HEK293 (cell line): ENCODE measurements around the gene DLG2.

Source experiments
- CTCF ChIA-PET: fragments of 350-600 bp; formaldehyde crosslinking; extraction: SDS; loops from one replicate; lab custom pipeline; 2021; ENCODE audit warnings: antibody characterized with exemption; lab: Yijun Ruan, JAX
- POLR2A ChIA-PET: fragments of 300-600 bp; formaldehyde crosslinking; extraction: SDS; loops from one replicate; lab custom pipeline; 2020; ENCODE audit warnings: antibody characterized with exemption, inconsistent platforms; lab: Yijun Ruan, JAX
- H3K27ac ChIP-seq: fragments of 200-500 bp; sonication (Bioruptor generic); 2 replicates; pipeline ENCODE4 v1.5.1; 2014; ENCODE audit warnings: low read depth, low read length, control low read depth, inconsistent platforms; ENCODE audit errors: extremely low read depth
- H3K36me3 ChIP-seq, 2 experiments: fragments of 200-500 bp in 1 of 2; sonication (Bioruptor generic) in 1 of 2; 1 replicate in 1 of 2; 2 replicates in 1 of 2; pipeline ENCODE4 v1.5.1; 2014 to 2017; ENCODE audit warnings: inconsistent platforms in 2 of 2, low read length in 2 of 2; ENCODE audit not compliant: control insufficient read depth in 2 of 2, insufficient read depth in 1 of 2
- H3K4me1 ChIP-seq: fragments of 200-500 bp; sonication (Bioruptor generic); 2 replicates; pipeline ENCODE4 v1.5.1; 2014; ENCODE audit warnings: mild to moderate bottlenecking, low read length, inconsistent platforms; ENCODE audit not compliant: control insufficient read depth, insufficient read depth
- H3K4me3 ChIP-seq: 2 replicates; pipeline ENCODE4 v1.5.1; 2011; ENCODE audit warnings: low read depth, mild to moderate bottlenecking, control low read depth, low read length, moderate library complexity
- H3K9me3 ChIP-seq: fragments of 200-500 bp; sonication (Bioruptor generic); 2 replicates; pipeline ENCODE4 v1.5.1; 2014; ENCODE audit warnings: low read depth, low read length, inconsistent platforms; ENCODE audit not compliant: control insufficient read depth, insufficient read depth
- GLI4 ChIP-seq: fragments of 450-650 bp; formaldehyde crosslinking; IDR thresholded peaks from 2 replicates; pipeline ENCODE4 v1.5.1; 2016; ENCODE audit warnings: missing biosample characterization, missing genetic modification characterization
- PRDM1 ChIP-seq: fragments of 450-650 bp; formaldehyde crosslinking; IDR thresholded peaks from 2 replicates; pipeline ENCODE4; 2016; ENCODE audit warnings: missing biosample characterization, missing genetic modification characterization
- RBAK ChIP-seq: fragments of 450-650 bp; formaldehyde crosslinking; IDR thresholded peaks from 2 replicates; pipeline ENCODE4 v1.5.1; 2016; ENCODE audit warnings: missing biosample characterization, missing genetic modification characterization
- WT1 ChIP-seq: fragments of 450-650 bp; formaldehyde crosslinking; IDR thresholded peaks from 2 replicates; pipeline ENCODE4 v1.5.1; 2016; ENCODE audit warnings: missing biosample characterization, missing genetic modification characterization
- ZBTB48 ChIP-seq: fragments of 450-650 bp; formaldehyde crosslinking; IDR thresholded peaks from 2 replicates; pipeline ENCODE4 v1.5.1; 2016; ENCODE audit warnings: missing biosample characterization, missing genetic modification characterization
- ZBTB8A ChIP-seq: fragments of 450-650 bp; formaldehyde crosslinking; IDR thresholded peaks from 2 replicates; pipeline ENCODE4 v1.5.1; 2016; ENCODE audit warnings: missing biosample characterization, missing genetic modification characterization
- ZFHX2 ChIP-seq: fragments of 450-650 bp; formaldehyde crosslinking; conservative IDR thresholded peaks from 2 replicates; pipeline ENCODE4 v1.5.1; 2016; ENCODE audit warnings: missing biosample characterization, missing genetic modification characterization
- ZFP41 ChIP-seq: fragments of 450-650 bp; formaldehyde crosslinking; IDR thresholded peaks from 2 replicates; pipeline ENCODE4 v1.5.1; 2016; ENCODE audit warnings: missing biosample characterization, missing genetic modification characterization, borderline replicate concordance
- ZNF140 ChIP-seq: fragments of 450-650 bp; formaldehyde crosslinking; IDR thresholded peaks from 2 replicates; pipeline ENCODE4 v1.5.1; 2016; ENCODE audit warnings: missing biosample characterization, missing genetic modification characterization
- ZNF157 ChIP-seq: fragments of 450-650 bp; formaldehyde crosslinking; IDR thresholded peaks from 2 replicates; pipeline ENCODE4 v1.5.1; 2016; ENCODE audit warnings: missing biosample characterization, missing genetic modification characterization
- ZNF223 ChIP-seq: fragments of 450-650 bp; formaldehyde crosslinking; IDR thresholded peaks from 2 replicates; pipeline ENCODE4 v1.5.1; 2016; ENCODE audit warnings: missing biosample characterization, missing genetic modification characterization
- ZNF335 ChIP-seq: fragments of 450-650 bp; formaldehyde crosslinking; conservative IDR thresholded peaks from 2 replicates; pipeline ENCODE4 v1.5.1; 2016; ENCODE audit warnings: missing biosample characterization, missing genetic modification characterization
- ZNF473 ChIP-seq: fragments of 450-650 bp; formaldehyde crosslinking; IDR thresholded peaks from 2 replicates; pipeline ENCODE4 v1.5.1; 2017; ENCODE audit warnings: missing biosample characterization, missing genetic modification characterization
- ZNF530 ChIP-seq: fragments of 450-650 bp; formaldehyde crosslinking; IDR thresholded peaks from 2 replicates; pipeline ENCODE4 v1.5.1; 2016; ENCODE audit warnings: low read depth, missing biosample characterization, missing genetic modification characterization
- ZNF707 ChIP-seq: fragments of 450-650 bp; formaldehyde crosslinking; IDR thresholded peaks from 2 replicates; pipeline ENCODE4 v1.5.1; 2016; ENCODE audit warnings: missing biosample characterization, missing genetic modification characterization
- ZNF747 ChIP-seq: fragments of 450-650 bp; formaldehyde crosslinking; IDR thresholded peaks from 2 replicates; pipeline ENCODE4 v1.5.1; 2016; ENCODE audit warnings: missing biosample characterization, missing genetic modification characterization
- ZNF76 ChIP-seq: fragments of 450-650 bp; formaldehyde crosslinking; IDR thresholded peaks from 2 replicates; pipeline ENCODE4; 2016; ENCODE audit warnings: low read depth, missing biosample characterization, missing genetic modification characterization, borderline replicate concordance
- ZNF830 ChIP-seq: fragments of 450-650 bp; IDR thresholded peaks from 2 replicates; pipeline ENCODE4 v1.5.0; 2018; ENCODE audit warnings: missing biosample characterization, missing genetic modification characterization, low read depth, mild to moderate bottlenecking, moderate library complexity
- ZSCAN30 ChIP-seq: fragments of 450-650 bp; IDR thresholded peaks from 2 replicates; pipeline ENCODE4 v1.5.1; 2018; ENCODE audit warnings: missing biosample characterization, mild to moderate bottlenecking, missing genetic modification characterization, moderate library complexity
- TF ChIP-seq, protein P1 (sequence below): fragments of 450-650 bp; formaldehyde crosslinking; IDR thresholded peaks from 2 replicates; pipeline ENCODE4 v1.5.1; 2017; ENCODE audit warnings: missing biosample characterization, missing genetic modification characterization
- TF ChIP-seq, protein P2 (sequence below): fragments of 450-650 bp; formaldehyde crosslinking; IDR thresholded peaks from 2 replicates; pipeline ENCODE4 v1.5.1; 2016; ENCODE audit warnings: missing biosample characterization, missing genetic modification characterization

The DLG2 gene

DNA sequence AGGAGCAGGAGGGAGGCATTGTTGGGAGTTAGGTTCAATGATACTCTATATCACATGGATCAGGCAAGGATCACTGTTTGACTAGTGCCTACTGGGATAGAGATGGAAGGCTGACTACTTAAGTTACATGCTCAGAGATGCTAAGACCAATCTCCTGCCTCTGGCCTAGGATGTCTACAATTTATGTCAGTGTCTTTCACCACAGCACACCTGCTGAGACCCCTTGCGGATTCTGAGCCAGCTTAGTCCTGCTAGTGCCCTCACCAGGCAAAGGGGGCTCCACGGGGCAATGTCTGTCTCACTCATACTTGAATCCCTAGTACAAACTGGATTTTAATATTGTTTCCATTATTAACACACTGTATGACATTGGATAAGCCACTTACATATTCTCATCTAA lies 732.5 kb downstream of the DLG2 start:
- CTCF ChIA-PET: no interaction called here
- no peak overlapping the region for H3K4me3 ChIP-seq
- no peaks in the 10 kb centered on the region for H3K4me1 ChIP-seq
- POLR2A ChIA-PET: no interaction called here
- H3K36me3 ChIP-seq: no peaks in the 10 kb centered on the region
- TF ChIP-seq ZNF335: no peak
- no peak overlapping the region for H3K27ac ChIP-seq
- H3K9me3 ChIP-seq: no peaks in the 10 kb centered on the region

DNA sequence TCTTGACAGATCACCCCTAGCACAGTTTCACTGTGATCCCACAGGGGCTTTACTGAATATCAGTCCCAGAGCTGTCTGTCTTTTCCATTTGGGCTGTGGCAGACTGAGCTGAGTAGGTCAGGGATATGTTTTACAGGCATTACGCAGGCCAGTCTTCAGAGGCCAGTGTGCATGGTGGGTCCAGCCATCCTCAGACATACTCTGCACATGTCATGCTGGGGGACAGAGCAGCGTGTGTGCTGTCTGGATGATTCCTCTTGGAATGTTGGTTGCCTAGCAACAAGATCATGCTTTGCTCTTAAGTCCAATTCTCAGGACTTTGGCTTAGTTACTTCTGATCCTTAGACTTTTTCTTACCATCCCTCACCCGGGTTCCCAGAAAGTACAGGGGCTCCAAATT lies 736.5 kb downstream of the DLG2 start:
- TF ChIP-seq ZNF140: no peak
- TF ChIP-seq ZNF157: no peak
- no peak for TF ChIP-seq WT1 (tag by site-specific recombination)
- TF ChIP-seq ZNF76: no peak
- TF ChIP-seq ZNF473 (tag by site-specific recombination): no peak
- no peaks in the 10 kb centered on the region for H3K4me1 ChIP-seq
- CTCF ChIA-PET: no interaction called here
- H3K36me3 ChIP-seq: no peaks in the 10 kb centered on the region
- no peak overlapping the region for H3K27ac ChIP-seq
- no peak overlapping the region for H3K4me3 ChIP-seq
- H3K9me3 ChIP-seq: no peaks in the 10 kb centered on the region
- POLR2A ChIA-PET: no interaction called here

DNA sequence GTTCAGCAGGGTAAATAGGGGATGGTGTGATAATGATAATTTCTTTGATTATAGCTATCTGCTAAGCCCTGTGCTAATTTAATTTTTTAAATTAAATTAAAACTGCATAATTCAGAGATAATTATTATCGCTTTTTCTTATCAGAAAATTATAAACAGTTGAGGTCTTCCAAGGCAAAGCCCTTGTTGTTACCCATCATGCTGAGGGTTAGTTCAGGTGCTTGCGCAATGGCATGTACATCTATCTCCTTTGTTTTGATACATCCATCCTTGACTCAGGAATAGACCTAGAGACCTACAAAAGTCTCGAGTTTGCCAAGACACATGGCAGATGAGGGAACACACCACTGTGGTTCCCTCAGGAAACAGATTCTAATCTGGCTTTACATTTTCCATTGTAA lies 737.6 kb downstream of the DLG2 start:
- TF ChIP-seq ZSCAN30 (tag by site-specific recombination): no peak
- TF ChIP-seq PRDM1 (tag by site-specific recombination): no peak
- Histone ChIP-seq H3K4me3 (no peak overlapping the region), H3K27ac (no peak overlapping the region), H3K9me3 (no peaks in the 10 kb centered on the region), H3K36me3 (no peaks in the 10 kb centered on the region), H3K4me1 (no peaks in the 10 kb centered on the region)
- POLR2A ChIA-PET: no interaction called here
- CTCF ChIA-PET: no interaction called here

DNA sequence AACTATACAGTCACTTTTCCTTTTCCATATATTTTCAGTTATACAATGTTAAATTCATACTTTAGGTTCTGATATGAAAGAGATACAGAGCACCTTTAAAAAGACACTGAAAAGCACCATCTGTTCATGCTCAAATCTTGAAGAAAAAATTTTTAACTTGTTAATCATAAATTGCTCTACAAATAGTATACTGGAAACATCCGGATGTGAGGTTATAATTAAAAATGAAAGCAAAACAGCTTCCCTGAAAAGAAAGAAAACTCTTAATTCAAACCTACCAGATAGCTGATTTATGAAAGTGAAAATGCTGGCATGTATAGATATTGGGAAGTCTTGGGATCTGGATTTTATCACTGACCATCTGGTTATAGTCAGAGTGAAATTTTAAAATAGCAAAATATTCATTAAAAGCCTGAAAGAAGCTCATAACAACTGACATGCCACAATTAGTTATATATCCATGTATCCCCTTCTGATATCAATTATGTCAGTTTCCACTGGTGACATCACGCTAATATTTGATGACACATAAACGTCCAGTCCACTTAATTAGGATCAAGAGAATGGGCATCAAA lies 740.0 kb downstream of the DLG2 start:
- no peak overlapping the region for H3K27ac ChIP-seq
- TF ChIP-seq ZBTB48 (tag by site-specific recombination): no peak
- TF ChIP-seq ZNF707 (tag by site-specific recombination): no peak
- H3K9me3 ChIP-seq: no peaks in the 10 kb centered on the region
- CTCF ChIA-PET: no interaction called here
- H3K36me3 ChIP-seq: no peaks in the 10 kb centered on the region
- H3K4me3 ChIP-seq: no peak overlapping the region
- H3K4me1 ChIP-seq: no peaks in the 10 kb centered on the region
- POLR2A ChIA-PET: no interaction called here

DNA sequence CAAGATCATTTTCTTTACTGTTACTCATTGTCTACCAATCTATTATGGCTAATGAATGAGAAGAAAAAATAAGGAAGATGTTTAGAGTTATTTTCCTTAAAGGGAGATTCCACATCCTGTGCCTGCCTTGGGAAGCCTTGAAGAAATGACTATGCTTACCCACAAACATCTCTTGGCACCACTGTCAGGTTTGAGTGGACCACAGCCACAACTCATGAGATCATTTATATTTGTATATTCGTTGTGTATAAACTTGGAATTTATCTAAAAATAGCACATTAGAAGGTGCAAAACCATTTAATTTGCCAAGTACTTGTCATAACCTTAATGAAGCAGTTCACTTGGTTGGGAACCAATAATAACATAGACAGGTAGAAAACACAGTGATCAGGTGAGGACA lies 740.8 kb downstream of the DLG2 start:
- H3K27ac ChIP-seq: no peak overlapping the region
- no peak overlapping the region for H3K4me3 ChIP-seq
- CTCF ChIA-PET: no interaction called here
- no peaks in the 10 kb centered on the region for H3K36me3 ChIP-seq
- POLR2A ChIA-PET: no interaction called here
- no peaks in the 10 kb centered on the region for H3K9me3 ChIP-seq
- H3K4me1 ChIP-seq: no peaks in the 10 kb centered on the region
- no peak for TF ChIP-seq ZNF830 (tag by site-specific recombination)
- TF ChIP-seq ZFHX2 (tag by site-specific recombination): no peak
- TF ChIP-seq, protein P1, sequence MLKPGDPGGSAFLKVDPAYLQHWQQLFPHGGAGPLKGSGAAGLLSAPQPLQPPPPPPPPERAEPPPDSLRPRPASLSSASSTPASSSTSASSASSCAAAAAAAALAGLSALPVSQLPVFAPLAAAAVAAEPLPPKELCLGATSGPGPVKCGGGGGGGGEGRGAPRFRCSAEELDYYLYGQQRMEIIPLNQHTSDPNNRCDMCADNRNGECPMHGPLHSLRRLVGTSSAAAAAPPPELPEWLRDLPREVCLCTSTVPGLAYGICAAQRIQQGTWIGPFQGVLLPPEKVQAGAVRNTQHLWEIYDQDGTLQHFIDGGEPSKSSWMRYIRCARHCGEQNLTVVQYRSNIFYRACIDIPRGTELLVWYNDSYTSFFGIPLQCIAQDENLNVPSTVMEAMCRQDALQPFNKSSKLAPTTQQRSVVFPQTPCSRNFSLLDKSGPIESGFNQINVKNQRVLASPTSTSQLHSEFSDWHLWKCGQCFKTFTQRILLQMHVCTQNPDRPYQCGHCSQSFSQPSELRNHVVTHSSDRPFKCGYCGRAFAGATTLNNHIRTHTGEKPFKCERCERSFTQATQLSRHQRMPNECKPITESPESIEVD (tag by site-specific recombination): no peak
- TF ChIP-seq RBAK (tag by site-specific recombination): no peak
- no peak for TF ChIP-seq ZNF223 (tag by site-specific recombination)
- no peak for TF ChIP-seq GLI4 (tag by site-specific recombination)
- no peak for TF ChIP-seq ZNF747 (tag by site-specific recombination)
- TF ChIP-seq, protein P2, sequence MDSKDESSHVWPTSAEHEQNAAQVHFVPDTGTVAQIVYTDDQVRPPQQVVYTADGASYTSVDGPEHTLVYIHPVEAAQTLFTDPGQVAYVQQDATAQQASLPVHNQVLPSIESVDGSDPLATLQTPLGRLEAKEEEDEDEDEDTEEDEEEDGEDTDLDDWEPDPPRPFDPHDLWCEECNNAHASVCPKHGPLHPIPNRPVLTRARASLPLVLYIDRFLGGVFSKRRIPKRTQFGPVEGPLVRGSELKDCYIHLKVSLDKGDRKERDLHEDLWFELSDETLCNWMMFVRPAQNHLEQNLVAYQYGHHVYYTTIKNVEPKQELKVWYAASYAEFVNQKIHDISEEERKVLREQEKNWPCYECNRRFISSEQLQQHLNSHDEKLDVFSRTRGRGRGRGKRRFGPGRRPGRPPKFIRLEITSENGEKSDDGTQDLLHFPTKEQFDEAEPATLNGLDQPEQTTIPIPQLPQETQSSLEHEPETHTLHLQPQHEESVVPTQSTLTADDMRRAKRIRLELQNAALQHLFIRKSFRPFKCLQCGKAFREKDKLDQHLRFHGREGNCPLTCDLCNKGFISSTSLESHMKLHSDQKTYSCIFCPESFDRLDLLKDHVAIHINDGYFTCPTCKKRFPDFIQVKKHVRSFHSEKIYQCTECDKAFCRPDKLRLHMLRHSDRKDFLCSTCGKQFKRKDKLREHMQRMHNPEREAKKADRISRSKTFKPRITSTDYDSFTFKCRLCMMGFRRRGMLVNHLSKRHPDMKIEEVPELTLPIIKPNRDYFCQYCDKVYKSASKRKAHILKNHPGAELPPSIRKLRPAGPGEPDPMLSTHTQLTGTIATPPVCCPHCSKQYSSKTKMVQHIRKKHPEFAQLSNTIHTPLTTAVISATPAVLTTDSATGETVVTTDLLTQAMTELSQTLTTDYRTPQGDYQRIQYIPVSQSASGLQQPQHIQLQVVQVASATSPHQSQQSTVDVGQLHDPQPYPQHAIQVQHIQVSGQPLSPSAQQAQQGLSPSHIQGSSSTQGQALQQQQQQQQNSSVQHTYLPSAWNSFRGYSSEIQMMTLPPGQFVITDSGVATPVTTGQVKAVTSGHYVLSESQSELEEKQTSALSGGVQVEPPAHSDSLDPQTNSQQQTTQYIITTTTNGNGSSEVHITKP (tag by site-specific recombination): no peak
- no peak for TF ChIP-seq ZFP41
- no peak for TF ChIP-seq ZNF530
- TF ChIP-seq ZBTB8A (tag by site-specific recombination): no peak
